ENCODE data around the gene RTL10.

DNA sequence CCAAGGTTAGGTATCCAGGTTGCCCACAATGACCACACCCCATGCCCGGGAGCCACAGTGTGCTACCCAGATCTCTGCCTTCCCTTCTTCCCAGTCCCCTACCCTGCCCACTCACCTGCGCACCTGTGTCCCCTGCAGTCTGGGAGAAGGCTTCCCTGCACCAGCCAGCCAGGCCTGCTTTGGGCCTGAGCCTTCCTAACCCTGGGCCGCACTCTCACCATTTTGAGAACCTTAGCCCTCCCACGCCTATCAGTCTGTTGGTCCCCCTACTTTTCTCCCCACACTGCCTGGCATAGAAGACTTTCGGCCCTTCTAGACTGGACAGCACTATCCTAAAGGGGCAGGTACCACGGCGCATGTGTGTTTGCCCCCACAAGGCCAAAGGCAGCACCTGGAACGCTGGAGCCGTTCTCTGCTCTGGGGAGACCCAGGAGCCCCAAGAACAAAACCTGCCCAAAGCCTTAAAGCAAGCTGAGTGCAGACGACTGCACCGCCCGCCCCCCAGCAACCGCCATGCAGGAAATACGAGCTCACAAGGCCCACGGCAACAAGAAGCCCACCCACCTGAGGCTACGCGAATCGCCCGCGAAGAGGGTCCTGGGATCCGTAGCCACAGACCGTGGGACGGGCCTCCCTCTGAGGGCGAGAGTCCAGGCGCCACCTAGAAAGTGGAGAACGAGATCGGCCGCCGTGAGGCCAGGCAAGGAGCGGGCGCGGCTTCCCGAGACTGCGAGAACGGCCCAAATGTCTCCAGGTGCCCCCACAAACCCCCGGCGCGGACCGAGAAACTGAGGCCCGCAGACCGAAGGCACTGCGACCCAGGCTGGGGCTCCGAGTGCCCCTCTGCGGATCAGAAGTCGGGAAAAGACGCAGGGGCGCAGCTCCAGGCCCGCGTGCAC lies 546 bp downstream of the RTL10 start:
- TF ChIP-seq ELF4 (CRISPR knock-in tag; IDR thresholded peaks at IDR 0.05; ENCODE audit: low read depth), result no peak
- TF ChIP-seq ZNF232 (CRISPR knock-in tag; IDR thresholded peaks at IDR 0.05), result no peak
- no peak for TF ChIP-seq RORB (CRISPR knock-in tag; IDR thresholded peaks at IDR 0.05)
- TF ChIP-seq, protein P1, sequence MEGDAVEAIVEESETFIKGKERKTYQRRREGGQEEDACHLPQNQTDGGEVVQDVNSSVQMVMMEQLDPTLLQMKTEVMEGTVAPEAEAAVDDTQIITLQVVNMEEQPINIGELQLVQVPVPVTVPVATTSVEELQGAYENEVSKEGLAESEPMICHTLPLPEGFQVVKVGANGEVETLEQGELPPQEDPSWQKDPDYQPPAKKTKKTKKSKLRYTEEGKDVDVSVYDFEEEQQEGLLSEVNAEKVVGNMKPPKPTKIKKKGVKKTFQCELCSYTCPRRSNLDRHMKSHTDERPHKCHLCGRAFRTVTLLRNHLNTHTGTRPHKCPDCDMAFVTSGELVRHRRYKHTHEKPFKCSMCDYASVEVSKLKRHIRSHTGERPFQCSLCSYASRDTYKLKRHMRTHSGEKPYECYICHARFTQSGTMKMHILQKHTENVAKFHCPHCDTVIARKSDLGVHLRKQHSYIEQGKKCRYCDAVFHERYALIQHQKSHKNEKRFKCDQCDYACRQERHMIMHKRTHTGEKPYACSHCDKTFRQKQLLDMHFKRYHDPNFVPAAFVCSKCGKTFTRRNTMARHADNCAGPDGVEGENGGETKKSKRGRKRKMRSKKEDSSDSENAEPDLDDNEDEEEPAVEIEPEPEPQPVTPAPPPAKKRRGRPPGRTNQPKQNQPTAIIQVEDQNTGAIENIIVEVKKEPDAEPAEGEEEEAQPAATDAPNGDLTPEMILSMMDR (IDR thresholded peaks at IDR 0.05), result no peak
- TF ChIP-seq ESRRA (CRISPR knock-in tag; IDR thresholded peaks at IDR 0.05; ENCODE audit: borderline replicate concordance), result no peak
- TF ChIP-seq MXD4 (CRISPR knock-in tag; IDR thresholded peaks at IDR 0.05; ENCODE audit: borderline replicate concordance), result no peak
